HCT116 (cell line): ENCODE data around the gene DZIP1L. TPM values are rescaled to one million over a fixed set of nuclear protein-coding genes. Genes with fewer than 3 reads are reported as not detected.

Experiments
- ATAC-seq: fragments of 200-7000 bp; cut with Tn5 transposase; 2 replicates; pipeline ENCODE4 v1.9.1; 2020; ENCODE audit warnings: mild to moderate bottlenecking, moderate library complexity
- BruUV-seq: library from RNA; stranded (reverse); fragments of 400-500 nt; replicated peaks from 2 replicates; lab custom pipeline; 2021; lab: Mats Ljungman, UMichigan
- CTCF ChIA-PET: fragments of 300-600 bp; sonication (Branson Sonifier 250); formaldehyde crosslinking; loops from one replicate; lab custom pipeline; 2021; ENCODE audit warnings: antibody characterized with exemption; lab: Charles Lee
- POLR2A ChIA-PET: fragments of 300-600, 350-600 bp; sonication (Branson Sonifier 250); formaldehyde crosslinking; loops from one replicate; lab custom pipeline; 2021; ENCODE audit warnings: antibody characterized with exemption; lab: Charles Lee
- RAD21 ChIA-PET, 2 experiments: fragments of 300-600 bp; sonication (Branson Sonifier 250); formaldehyde crosslinking; loops; one replicate each; lab custom pipeline; 2023; ENCODE audit warnings: low total read pairs in 2 of 2; ENCODE audit not compliant: uncharacterized antibody in 2 of 2, unreplicated experiment in 2 of 2, low non-redundant PET in 1 of 2; lab: Charles Lee
- DNase-seq: peaks from one replicate; pipeline ENCODE4 v3.0.0-alpha.2; 2010; ENCODE audit warnings: low read depth, low spot score
- H2AFZ ChIP-seq: fragments of 200-600 bp; shearing (Covaris generic), sonication (generic); 2 replicates; pipeline ENCODE4 v1.6.1; 2017; ENCODE audit warnings: low read depth, mixed run types, mixed read lengths, antibody characterized with exemption, low read length; ENCODE audit not compliant: poor library complexity, severe bottlenecking
- H3K27ac ChIP-seq: 2 replicates; pipeline ENCODE4 v1.5.1; 2012; ENCODE audit warnings: low read depth, low read length
- H3K27me3 ChIP-seq: fragments of 200-600 bp; sonication (generic); 2 replicates; pipeline ENCODE4 v1.6.1; 2016; ENCODE audit warnings: mixed run types, low read length, mixed read lengths; ENCODE audit not compliant: insufficient read depth
- H3K36me3 ChIP-seq, 2 experiments: fragments of 200-500 bp in 1 of 2; fragments of 200-600 bp in 1 of 2; sonication (Bioruptor generic) in 1 of 2; sonication (generic) in 1 of 2; 2 replicates each; pipeline versions ENCODE4 v1.5.1 to v1.6.1; 2014 to 2016; ENCODE audit warnings: low read length in 2 of 2, inconsistent platforms in 1 of 2, mixed read lengths in 1 of 2, mixed run types in 1 of 2; ENCODE audit not compliant: insufficient read depth in 2 of 2, control insufficient read depth in 1 of 2
- H3K4me1 ChIP-seq, 2 experiments: fragments of 200-600 bp in 1 of 2; sonication (generic) in 1 of 2; 2 replicates each; pipeline versions ENCODE4 v1.5.1 to v1.6.1; 2012 to 2017; ENCODE audit warnings: low read length in 2 of 2, inconsistent platforms in 1 of 2, mild to moderate bottlenecking in 1 of 2, mixed read lengths in 1 of 2, mixed run types in 1 of 2, moderate library complexity in 1 of 2; ENCODE audit not compliant: insufficient read depth in 2 of 2, control insufficient read depth in 1 of 2
- H3K4me2 ChIP-seq: fragments of 200-600 bp; sonication (generic); 2 replicates; pipeline ENCODE4 v1.6.1; 2017; ENCODE audit warnings: mixed run types, low read length, mixed read lengths
- H3K4me3 ChIP-seq, 2 experiments: fragments of 200-600 bp in 1 of 2; sonication (generic) in 1 of 2; replicated peaks in 1 of 2; 2 replicates each; pipeline ENCODE4 v1.5.1; 2011 to 2016; ENCODE audit warnings: low read length in 2 of 2, control low read depth in 1 of 2, low read depth in 1 of 2, mild to moderate bottlenecking in 1 of 2, mixed read lengths in 1 of 2, mixed run types in 1 of 2
- H3K79me2 ChIP-seq: fragments of 200-600 bp; sonication (generic); 2 replicates; pipeline ENCODE4 v1.6.1; 2017; ENCODE audit warnings: mild to moderate bottlenecking, mixed run types, low read length, moderate library complexity, mixed read lengths; ENCODE audit not compliant: insufficient read depth
- H3K9ac ChIP-seq: fragments of 200-600 bp; sonication (generic); 2 replicates; pipeline ENCODE4 v1.6.1; 2016; ENCODE audit warnings: low read length, mixed read lengths
- H3K9me2 ChIP-seq: fragments of 200-600 bp; sonication (generic), shearing (Covaris generic); 2 replicates; pipeline ENCODE4 v1.6.1; 2017; ENCODE audit warnings: mixed run types, mild to moderate bottlenecking, moderate library complexity; ENCODE audit not compliant: insufficient read depth
- H3K9me3 ChIP-seq, 2 experiments: fragments of 200-500 bp in 1 of 2; fragments of 200-600 bp in 1 of 2; sonication (Bioruptor generic) in 1 of 2; sonication (generic) in 1 of 2; 2 replicates each; pipeline ENCODE4 v1.6.1; 2014 to 2017; ENCODE audit warnings: low read length in 2 of 2, mixed read lengths in 2 of 2, inconsistent platforms in 1 of 2, low read depth in 1 of 2, mild to moderate bottlenecking in 1 of 2, mixed run types in 1 of 2, moderate library complexity in 1 of 2; ENCODE audit not compliant: control insufficient read depth in 1 of 2, insufficient read depth in 1 of 2
- H4K20me1 ChIP-seq: fragments of 200-600 bp; sonication (generic), shearing (Covaris generic); 2 replicates; pipeline ENCODE4 v1.6.1; 2017; ENCODE audit warnings: mixed run types, mild to moderate bottlenecking, moderate library complexity; ENCODE audit not compliant: insufficient read depth
- CEBPB ChIP-seq: IDR thresholded peaks from 2 replicates; pipeline ENCODE4 v1.6.1; 2012; ENCODE audit warnings: low read depth
- EZH2phosphoT487 ChIP-seq: fragments of 200-600 bp; IDR thresholded peaks from 2 replicates; pipeline ENCODE4 v1.6.1; 2018; ENCODE audit warnings: antibody characterized with exemption, borderline replicate concordance
- FOSL1 ChIP-seq: IDR thresholded peaks from 2 replicates; pipeline ENCODE4 v1.6.1; 2012; ENCODE audit warnings: low read depth
- JUND ChIP-seq: IDR thresholded peaks from 2 replicates; pipeline ENCODE4 v1.6.1; 2012
- POLR2A ChIP-seq: IDR thresholded peaks from 2 replicates; pipeline ENCODE4 v1.7.0; 2011; ENCODE audit warnings: borderline replicate concordance; ENCODE audit not compliant: insufficient read depth, insufficient read length; ENCODE audit errors: extremely low read depth
- POLR2AphosphoS5 ChIP-seq: IDR thresholded peaks from 2 replicates; pipeline ENCODE4 v1.6.1; 2011; ENCODE audit warnings: mild to moderate bottlenecking, low read depth, low read length, moderate library complexity
- RAD21 ChIP-seq: IDR thresholded peaks from 2 replicates; pipeline ENCODE4 v1.6.1; 2012; ENCODE audit warnings: low read depth, mild to moderate bottlenecking
- TCF7L2 ChIP-seq: IDR thresholded peaks from 2 replicates; pipeline ENCODE4 v1.7.0; 2011; ENCODE audit warnings: borderline replicate concordance, inconsistent platforms; ENCODE audit not compliant: insufficient read depth, insufficient read length; ENCODE audit errors: extremely low read depth
- ZNF274 ChIP-seq: fragments of 200-500 bp; sonication (Bioruptor generic); IDR thresholded peaks from 2 replicates; pipeline ENCODE4 v1.6.1; 2014; ENCODE audit warnings: mild to moderate bottlenecking, low read depth, low read length, inconsistent platforms
- intact Hi-C: fragments of 100-400 bp; cut with micrococcal nuclease; formaldehyde crosslinking; loops from 2 replicates; pipeline ENCODE4 v1.10.0; 2022
- total RNA-seq: library from RNA; stranded (reverse); gene quantifications from one replicate; pipeline ENCODE4 v1.2.1, GENCODE V29; 2021; ENCODE audit not compliant: unreplicated experiment
- TF ChIP-seq, protein P1 (sequence below): IDR thresholded peaks from 2 replicates; pipeline ENCODE4 v1.6.1; 2012
- TF ChIP-seq, protein P2 (sequence below): IDR thresholded peaks from 2 replicates; pipeline ENCODE4 v1.6.1; 2012; ENCODE audit warnings: low read depth
- TF ChIP-seq, protein P3 (sequence below): IDR thresholded peaks from 2 replicates; pipeline ENCODE4 v1.6.1; 2012

DZIP1L gene
- total RNA-seq, 1 experiment from 2014 or later = 9.6 TPM

DNA sequence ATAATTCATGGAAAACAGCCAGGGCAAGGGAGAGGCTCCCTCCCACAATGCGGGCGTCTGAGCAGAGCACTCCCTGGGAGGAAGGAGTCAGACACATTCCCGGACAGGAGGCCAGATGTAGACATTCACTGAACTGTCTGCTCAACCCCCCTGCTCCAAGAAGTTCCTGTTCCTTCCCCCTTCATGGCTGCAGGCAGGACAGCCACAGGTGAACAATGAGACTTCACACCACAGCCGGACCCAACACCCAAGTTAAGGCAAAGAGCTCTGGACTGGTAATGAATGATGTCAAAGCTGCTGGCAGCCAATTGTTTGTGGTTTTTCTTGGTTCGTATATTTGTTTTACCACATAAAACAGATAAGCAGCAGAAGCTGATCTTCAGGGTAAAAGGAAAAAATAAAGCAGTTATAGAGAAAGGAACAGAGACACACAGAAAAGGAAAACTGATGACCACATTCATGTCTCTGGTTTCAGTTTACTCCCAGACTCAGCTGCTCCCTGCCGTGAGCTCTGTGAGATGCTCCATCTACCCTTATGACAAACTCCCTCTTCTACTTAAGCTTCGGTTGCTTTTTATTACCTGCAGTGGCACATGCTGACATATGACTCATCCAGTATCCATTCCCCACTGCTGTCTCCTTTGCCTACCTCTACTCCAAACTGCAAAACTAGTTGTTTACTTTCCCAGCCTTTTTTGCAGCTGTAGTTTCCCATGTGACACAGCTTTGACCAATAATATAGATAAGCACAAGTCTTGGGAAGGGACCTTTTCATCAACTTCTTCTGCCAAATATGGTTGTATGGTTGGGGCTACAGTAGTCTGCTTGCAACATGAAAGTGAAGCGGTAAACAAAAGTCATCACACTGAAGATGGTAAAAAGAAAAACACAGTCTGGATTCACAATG is 33.1 kb downstream of the DZIP1L start (continued):
- no peak for TF ChIP-seq ZNF274
- TF ChIP-seq POLR2AphosphoS5 = no peak
- TF ChIP-seq CEBPB = 0 out of 2 replicates have a peak, but pooled peaks have one; percentile 13
- no peak for TF ChIP-seq TCF7L2

DNA sequence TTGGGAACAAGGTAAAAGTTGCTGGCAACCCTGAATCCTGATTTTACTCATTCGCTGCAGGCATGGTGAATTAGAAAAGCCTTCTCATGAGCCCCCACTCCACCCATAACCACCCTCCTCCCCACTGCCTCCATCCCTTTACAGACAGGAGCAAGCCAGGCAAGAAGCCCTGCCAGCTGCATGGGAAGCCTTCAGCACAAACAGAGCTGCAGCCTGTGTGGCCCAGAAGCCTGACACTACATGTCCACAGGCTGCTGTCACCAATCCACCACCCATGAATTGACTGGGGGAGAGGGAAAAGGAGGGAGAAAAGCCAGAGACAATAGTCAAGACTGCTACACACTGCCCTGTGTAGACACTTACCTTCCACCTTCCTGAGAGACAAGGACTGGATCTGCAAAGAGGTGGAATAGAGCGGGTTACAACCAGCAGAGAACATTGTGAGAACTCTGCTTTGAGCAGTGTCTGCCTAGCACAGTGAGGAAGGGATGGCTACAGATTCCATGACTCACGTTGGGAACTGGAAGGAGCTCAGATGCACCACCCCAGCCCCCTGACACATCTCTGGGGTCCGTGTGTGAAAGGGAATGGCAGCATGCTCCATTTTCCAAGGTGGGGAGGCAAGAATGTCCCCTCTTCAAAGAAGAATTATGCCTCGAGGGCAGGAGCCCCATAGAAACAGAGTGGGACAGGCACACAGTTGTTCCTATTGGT is 33.9 kb downstream of the DZIP1L start:
- H4K20me1 ChIP-seq = no peaks in the 10 kb centered on the region
- peaks cover 27 to 48% of the 10 kb centered on the region in 2 experiments for H3K4me1 ChIP-seq
- no peaks in the 10 kb centered on the region for H3K9me2 ChIP-seq
- H3K27ac ChIP-seq = no peak overlapping the region
- CTCF ChIA-PET = interaction anchor here (1.6 kb wide), 1 partner anchor 20 kb away, joined by 3 read pairs; no protein-coding TSS in a partner anchor
- POLR2A ChIA-PET = no interaction called here
- RAD21 ChIA-PET = no interaction called here
- H3K9me3 ChIP-seq = no peaks in the 10 kb centered on the region
- no peak overlapping the region for H3K4me3 ChIP-seq
- H3K79me2 ChIP-seq = no peaks in the 10 kb centered on the region
- intact Hi-C loops = no loop called here
- TF ChIP-seq TCF7L2 = no peak
- TF ChIP-seq, protein P1, sequence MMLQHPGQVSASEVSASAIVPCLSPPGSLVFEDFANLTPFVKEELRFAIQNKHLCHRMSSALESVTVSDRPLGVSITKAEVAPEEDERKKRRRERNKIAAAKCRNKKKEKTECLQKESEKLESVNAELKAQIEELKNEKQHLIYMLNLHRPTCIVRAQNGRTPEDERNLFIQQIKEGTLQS = no peak
- TF ChIP-seq, protein P2, sequence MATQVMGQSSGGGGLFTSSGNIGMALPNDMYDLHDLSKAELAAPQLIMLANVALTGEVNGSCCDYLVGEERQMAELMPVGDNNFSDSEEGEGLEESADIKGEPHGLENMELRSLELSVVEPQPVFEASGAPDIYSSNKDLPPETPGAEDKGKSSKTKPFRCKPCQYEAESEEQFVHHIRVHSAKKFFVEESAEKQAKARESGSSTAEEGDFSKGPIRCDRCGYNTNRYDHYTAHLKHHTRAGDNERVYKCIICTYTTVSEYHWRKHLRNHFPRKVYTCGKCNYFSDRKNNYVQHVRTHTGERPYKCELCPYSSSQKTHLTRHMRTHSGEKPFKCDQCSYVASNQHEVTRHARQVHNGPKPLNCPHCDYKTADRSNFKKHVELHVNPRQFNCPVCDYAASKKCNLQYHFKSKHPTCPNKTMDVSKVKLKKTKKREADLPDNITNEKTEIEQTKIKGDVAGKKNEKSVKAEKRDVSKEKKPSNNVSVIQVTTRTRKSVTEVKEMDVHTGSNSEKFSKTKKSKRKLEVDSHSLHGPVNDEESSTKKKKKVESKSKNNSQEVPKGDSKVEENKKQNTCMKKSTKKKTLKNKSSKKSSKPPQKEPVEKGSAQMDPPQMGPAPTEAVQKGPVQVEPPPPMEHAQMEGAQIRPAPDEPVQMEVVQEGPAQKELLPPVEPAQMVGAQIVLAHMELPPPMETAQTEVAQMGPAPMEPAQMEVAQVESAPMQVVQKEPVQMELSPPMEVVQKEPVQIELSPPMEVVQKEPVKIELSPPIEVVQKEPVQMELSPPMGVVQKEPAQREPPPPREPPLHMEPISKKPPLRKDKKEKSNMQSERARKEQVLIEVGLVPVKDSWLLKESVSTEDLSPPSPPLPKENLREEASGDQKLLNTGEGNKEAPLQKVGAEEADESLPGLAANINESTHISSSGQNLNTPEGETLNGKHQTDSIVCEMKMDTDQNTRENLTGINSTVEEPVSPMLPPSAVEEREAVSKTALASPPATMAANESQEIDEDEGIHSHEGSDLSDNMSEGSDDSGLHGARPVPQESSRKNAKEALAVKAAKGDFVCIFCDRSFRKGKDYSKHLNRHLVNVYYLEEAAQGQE = no peak
- no peak for TF ChIP-seq FOSL1
- TF ChIP-seq RAD21 = no peak
- TF ChIP-seq POLR2A = no peak
- TF ChIP-seq, protein P3, sequence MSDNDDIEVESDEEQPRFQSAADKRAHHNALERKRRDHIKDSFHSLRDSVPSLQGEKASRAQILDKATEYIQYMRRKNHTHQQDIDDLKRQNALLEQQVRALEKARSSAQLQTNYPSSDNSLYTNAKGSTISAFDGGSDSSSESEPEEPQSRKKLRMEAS = no peak
- no peak for TF ChIP-seq JUND
- TF ChIP-seq EZH2phosphoT487 = no peak
- TF ChIP-seq CEBPB = no peak
- H3K27me3 ChIP-seq = no peaks in the 10 kb centered on the region
- H2AFZ ChIP-seq = no peak overlapping the region
- no peak for ATAC-seq
- no TSS peak for BruUV-seq
- DNase-seq = no peak
- H3K4me2 ChIP-seq = peak overlapping the region; percentile 45
- H3K36me3 ChIP-seq = peaks cover 6% of the 10 kb centered on the region in 2 experiments; a peak in 1 of 4 replicates
- no peak overlapping the region for H3K9ac ChIP-seq
